Sciatic nerve (tissue), 2 donors: ENCODE measurements around the gene ALG10B. TPM values are rescaled to one million over a fixed set of nuclear protein-coding genes. Genes with fewer than 3 reads are reported as not detected.
"Not testable (repeated sequence)": the region's sequence is repeated elsewhere in the genome, so short reads cannot be mapped to it uniquely, and the experiment has no call there.

Experiments
- ATAC-seq: fragments of 200-7000 bp; cut with Tn5 transposase; one replicate; pipeline ENCODE4 v1.9.1; 2020; ENCODE audit warnings: mild to moderate bottlenecking, moderate library complexity
- DNase-seq: peaks from one replicate; pipeline ENCODE4 v3.0.0-alpha.2; 2020; ENCODE audit warnings: low spot score
- intact Hi-C: fragments of 100-400 bp; cut with DNase I; formaldehyde crosslinking; loops from one replicate; pipeline ENCODE4 v1.14.2; 2022
- total RNA-seq: library from RNA; stranded (reverse); fragmentation: NEBNext Ultra II Directional; extraction: Animal tissue kit (Norgen Biotek cat#: 25700); gene quantifications from one replicate; pipeline ENCODE4 v1.2.1, GENCODE V29; 2021
- donor health status: DM: no; HTN: no; CAD: no.
- donor health status: DM: no; HTN: no; CAD: no.

The ALG10B gene
- 11.3 TPM for total RNA-seq

GRCh38 chr12:38316391-38317129, at the start of gene ALG10B:
Gene ALG10B (plus strand): TSS chr12:38316774. CDS start chr12:38316894, 120 bp downstream.
- DNase-seq (peak; percentile 95), ATAC-seq (peak; percentile 99)
- intact Hi-C loops, result loop anchor here (10.0 kb wide), 1 partner anchor 172 kb away; no protein-coding TSS in a partner anchor

GRCh38 chr12:38268612-38269011, 48.0 kb upstream of the ALG10B start:
- DNase-seq (no peak), ATAC-seq (no peak)
- intact Hi-C loops, result no loop called here

GRCh38 chr12:38269897-38270296, 46.7 kb upstream of the ALG10B start:
- ATAC-seq, result no peak
- no peak for DNase-seq
- intact Hi-C loops, result no loop called here

- DNase-seq (no peak), ATAC-seq (no peak)
- intact Hi-C loops, result no loop called here
Observed at GRCh38 chr12:38279756-38280155, 36.8 kb upstream of the ALG10B start.

GRCh38 chr12:38282886-38283285, 33.7 kb upstream of the ALG10B start:
- intact Hi-C loops, result no loop called here
- DNase-seq (no peak), ATAC-seq (no peak)

- ATAC-seq (no peak), DNase-seq (no peak)
- intact Hi-C loops, result no loop called here
Observed at GRCh38 chr12:38289396-38289795, 27.2 kb upstream of the ALG10B start.

- ATAC-seq, result no peak
- no peak for DNase-seq
- intact Hi-C loops, result no loop called here
Observed at GRCh38 chr12:38291160-38291559, 25.4 kb upstream of the ALG10B start.

- ATAC-seq, DNase-seq, intact Hi-C loops: not testable (repeated sequence)
Observed at GRCh38 chr12:38302972-38303371, 13.6 kb upstream of the ALG10B start.

- intact Hi-C loops, ATAC-seq, DNase-seq: not testable (repeated sequence)
Observed at GRCh38 chr12:38321966-38322365, 5.4 kb downstream of the ALG10B start.

- intact Hi-C loops, result no loop called here
- ATAC-seq (no peak), DNase-seq (no peak)
Observed at GRCh38 chr12:38324912-38325311, 8.3 kb downstream of the ALG10B start.

- DNase-seq (no peak), ATAC-seq (no peak)
- intact Hi-C loops, result no loop called here
Observed at GRCh38 chr12:38327356-38327755, 10.8 kb downstream of the ALG10B start.

GRCh38 chr12:38328306-38328895, 11.8 kb downstream of the ALG10B start:
- no peak for DNase-seq
- intact Hi-C loops, result no loop called here
- no peak for ATAC-seq

GRCh38 chr12:38330414-38330813, 13.8 kb downstream of the ALG10B start:
- intact Hi-C loops, DNase-seq, ATAC-seq: not testable (repeated sequence)

- intact Hi-C loops, result no loop called here
- ATAC-seq (no peak), DNase-seq (no peak)
Observed at GRCh38 chr12:38332814-38333213, 16.2 kb downstream of the ALG10B start.

GRCh38 chr12:38342444-38342843, 25.9 kb downstream of the ALG10B start:
- ATAC-seq (no peak), DNase-seq (no peak)
- intact Hi-C loops, result no loop called here

GRCh38 chr12:38343256-38343655, 26.7 kb downstream of the ALG10B start:
- intact Hi-C loops, ATAC-seq, DNase-seq: not testable (repeated sequence)

GRCh38 chr12:38343916-38344315, 27.3 kb downstream of the ALG10B start:
- intact Hi-C loops, DNase-seq, ATAC-seq: not testable (repeated sequence)

- intact Hi-C loops, result no loop called here
- DNase-seq (no peak), ATAC-seq (no peak)
Observed at GRCh38 chr12:38350342-38351174, 34.0 kb downstream of the ALG10B start.

GRCh38 chr12:38351175-38351508, 34.6 kb downstream of the ALG10B start:
- intact Hi-C loops, ATAC-seq, DNase-seq: not testable (repeated sequence)

GRCh38 chr12:38367506-38367905, 50.9 kb downstream of the ALG10B start:
- ATAC-seq, result no peak
- intact Hi-C loops, result no loop called here
- DNase-seq, result no peak
